GM18505 (cell line): Measurements from ENCODE around the gene MNT.

Experiments used
- ATAC-seq: cut with Tn5 transposase; IDR thresholded peaks from one replicate; pipeline ENCODE4 v1.9.1; 2021; ENCODE audit not compliant: unreplicated experiment
- POLR2A ChIP-seq: IDR thresholded peaks from 4 replicates; pipeline ENCODE4 v1.6.1; 2011; ENCODE audit warnings: borderline replicate concordance; ENCODE audit not compliant: insufficient read depth, insufficient read length; ENCODE audit errors: extremely low read depth

MNT gene

DNA sequence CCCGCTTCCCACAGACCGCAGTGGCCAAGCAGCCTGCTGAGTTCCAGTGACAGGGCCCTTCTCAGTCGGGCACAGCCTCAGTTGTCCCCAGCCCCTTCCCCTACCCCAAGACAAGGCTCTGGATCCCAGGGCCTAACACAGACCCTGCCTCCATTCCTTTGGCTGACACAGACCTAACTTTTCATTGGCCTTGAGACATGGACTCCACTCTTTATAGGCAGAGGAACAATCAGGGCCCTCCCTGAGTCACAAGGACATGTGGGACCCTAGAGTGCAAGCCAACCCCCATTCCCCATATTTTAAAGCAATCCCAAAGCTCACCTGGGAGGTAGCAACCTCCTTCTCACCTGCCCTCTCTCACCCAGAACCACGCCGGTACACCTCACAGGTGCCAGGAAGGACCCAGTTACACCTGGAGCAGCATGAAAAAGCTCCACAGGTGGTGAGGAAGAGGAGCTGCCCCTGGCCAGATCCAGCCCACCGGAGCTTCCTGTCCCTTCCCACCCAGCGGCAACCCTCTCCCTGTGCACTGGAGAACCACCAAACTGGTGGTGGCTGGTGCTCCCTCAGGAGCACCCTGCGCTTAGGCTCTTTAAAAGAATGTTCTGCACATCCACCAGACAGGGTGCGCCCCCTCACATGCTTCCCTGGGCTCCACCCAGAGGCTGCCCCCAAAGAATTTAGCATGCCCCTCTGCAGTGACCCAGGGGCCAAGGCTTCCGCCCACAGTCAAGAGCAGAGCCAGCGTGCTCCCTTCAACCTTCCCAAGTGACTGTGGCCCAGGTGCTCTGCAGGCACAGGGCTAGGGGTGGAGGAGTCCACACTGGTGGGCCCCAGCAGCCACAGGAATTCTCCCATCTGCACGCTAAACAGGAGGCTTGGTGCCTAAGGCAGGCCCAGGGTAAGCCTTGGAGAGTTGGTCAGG is 3.4 kb downstream of the MNT start:
- no peak for ATAC-seq
- no peak for TF ChIP-seq POLR2A

DNA sequence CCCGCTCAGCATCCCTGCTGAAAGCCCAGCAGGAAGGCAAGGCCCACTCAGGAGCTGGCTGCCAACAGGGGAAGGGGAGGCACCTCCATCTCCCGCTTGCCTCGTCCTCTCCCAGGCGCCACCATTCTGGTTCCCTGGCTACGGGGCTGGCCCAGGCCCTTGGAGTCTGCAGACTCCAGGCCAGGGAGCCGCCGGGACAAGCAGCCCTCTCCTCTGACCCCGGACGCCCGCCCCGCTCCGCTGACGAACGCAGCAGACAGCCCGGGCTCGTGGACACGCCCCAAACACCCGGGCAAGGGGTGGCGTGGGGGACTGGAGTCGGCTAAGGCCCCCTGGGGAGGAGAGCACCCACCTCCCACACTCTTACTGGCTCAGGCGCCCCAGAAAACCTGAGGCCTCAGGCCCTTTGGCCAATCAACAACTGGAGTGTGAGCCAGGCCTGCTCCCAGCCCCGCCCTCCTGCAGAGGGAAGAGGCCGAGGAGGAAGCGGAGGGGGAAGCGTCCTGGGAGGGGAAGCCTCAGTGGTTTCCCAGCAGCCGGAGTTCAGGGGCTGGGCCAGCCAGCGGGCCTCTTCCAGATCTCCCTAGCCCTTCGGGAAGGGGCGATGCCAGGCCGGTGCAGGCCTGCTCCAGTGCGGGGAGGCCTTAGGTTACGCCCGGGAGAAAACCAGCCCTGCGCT is 4.2 kb downstream of the MNT start:
- TF ChIP-seq POLR2A: peak; percentile 57
- no peak for ATAC-seq

DNA sequence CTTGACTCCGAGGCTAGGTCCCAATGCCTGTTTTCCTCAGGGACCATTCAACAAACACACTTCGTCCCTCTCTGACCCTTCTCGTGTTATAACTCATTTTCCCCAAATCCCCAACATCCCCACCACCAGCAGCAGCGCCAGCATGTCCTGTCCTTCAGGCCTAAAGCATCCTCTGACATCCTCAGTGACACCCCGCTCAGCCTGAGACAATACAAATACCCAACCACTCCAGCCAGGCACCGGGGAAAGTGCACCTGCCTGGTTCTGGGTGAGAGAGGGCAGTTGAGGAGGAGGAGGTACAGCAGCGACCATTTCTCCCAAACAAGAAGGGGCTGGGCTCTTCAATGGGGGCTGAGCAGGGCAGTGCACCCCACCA is 4.7 kb downstream of the MNT start:
- no peak for ATAC-seq
- TF ChIP-seq POLR2A: no peak

DNA sequence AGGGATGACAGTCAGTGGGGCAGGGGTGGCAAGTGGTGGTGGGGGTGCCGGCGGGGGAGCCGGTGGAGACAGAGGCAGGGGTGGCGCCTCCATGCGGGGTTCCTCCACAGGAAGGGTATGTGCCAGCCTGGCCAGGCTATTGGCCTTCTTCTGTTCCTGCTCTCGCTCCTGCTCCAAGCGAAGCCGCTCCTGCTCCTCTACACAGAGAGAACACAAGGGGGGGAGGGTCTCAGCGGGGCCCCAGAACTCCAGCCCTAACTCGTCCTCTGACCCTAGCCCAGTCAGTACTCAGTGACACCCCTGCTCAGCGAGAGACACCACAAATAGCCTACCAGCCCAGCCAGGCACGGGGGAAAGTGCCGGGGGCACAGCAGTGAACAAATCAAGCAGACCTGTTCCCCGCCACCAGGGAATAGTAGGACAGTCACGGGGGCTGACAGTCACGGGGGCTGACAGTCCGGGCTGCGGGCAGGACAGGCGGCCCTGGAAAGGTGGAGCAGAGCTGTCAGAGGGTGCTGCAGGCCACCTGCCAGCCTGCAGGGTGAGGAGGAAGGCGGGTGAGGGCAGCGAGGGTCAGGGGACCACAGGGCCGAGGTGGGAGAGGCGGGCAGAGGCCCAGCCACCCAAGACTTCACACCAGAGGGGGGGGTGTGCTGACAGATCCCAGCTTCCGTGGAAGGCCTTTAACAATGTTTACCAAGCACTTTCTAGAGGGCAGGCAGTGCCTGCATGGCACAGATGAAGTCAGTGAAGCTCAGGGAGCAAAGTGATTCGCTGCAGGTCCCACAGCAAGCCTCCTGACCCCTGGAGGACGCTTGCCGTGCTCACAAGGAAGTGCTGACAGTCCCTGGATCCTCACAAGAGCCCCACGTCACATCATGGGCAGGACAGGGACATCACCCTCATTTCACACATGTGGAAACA is 5.3 kb downstream of the MNT start:
- no peak for ATAC-seq
- TF ChIP-seq POLR2A: no peak

DNA sequence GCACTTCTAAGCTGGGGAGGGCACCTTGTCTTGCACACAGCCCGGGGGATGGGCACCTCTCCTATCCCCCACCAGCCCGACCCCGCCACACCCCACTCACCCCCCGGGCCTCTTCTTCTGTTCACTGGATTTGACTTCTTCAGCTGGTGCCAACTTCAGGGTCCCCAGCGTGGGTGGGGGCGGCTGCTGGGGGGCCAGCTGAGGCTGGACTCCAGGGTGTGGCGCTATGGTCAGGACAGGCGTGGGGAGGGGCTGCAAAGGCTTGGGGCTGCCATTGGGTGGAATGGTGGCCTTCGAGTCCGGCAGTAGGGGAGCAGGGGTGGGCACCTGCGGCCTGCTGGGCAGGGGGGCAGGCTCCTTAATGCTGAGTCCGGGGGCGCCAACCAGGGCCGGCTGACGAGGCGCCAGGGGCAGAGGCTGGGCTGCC is 6.1 kb downstream of the MNT start:
- no peak for ATAC-seq
- TF ChIP-seq POLR2A: no peak

DNA sequence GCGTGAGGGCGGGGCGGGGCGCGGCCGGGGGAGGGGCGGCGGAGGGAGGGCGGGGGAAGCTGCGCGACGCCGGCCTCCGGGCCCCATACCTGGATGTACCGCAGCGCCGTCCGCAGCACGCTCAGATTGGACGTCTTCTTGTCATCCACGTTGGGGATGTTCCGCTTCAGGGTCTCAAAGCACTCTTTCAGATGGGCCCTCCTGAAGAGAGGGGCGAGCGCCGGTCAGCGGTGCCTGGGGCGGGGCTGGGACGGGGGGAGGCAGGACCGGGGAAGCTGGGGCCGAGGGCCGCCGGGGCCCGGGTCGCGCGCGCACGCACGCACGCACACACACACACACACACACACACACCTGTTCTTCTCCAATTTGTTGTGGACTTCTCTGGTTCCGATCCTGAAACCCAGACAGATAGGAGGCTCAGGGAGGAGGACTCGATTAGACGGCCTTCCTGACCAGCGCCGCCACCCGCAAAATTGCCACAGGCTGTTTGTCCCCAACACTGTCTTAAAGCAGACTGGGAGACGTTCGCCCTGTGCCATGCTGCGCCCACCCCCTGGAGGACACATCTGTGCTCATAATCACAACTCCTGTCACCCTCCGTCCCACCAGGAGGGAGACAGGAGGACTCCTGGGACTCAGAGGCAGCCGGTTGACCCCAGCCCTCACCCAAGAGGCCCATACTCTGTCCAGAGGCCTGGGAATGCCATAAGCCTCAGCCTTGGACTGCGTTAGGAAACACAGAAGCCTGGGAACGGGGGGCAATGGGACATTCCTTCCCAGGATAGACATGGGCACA is 6.7 kb downstream of the MNT start:
- TF ChIP-seq POLR2A: no peak
- no peak for ATAC-seq

DNA sequence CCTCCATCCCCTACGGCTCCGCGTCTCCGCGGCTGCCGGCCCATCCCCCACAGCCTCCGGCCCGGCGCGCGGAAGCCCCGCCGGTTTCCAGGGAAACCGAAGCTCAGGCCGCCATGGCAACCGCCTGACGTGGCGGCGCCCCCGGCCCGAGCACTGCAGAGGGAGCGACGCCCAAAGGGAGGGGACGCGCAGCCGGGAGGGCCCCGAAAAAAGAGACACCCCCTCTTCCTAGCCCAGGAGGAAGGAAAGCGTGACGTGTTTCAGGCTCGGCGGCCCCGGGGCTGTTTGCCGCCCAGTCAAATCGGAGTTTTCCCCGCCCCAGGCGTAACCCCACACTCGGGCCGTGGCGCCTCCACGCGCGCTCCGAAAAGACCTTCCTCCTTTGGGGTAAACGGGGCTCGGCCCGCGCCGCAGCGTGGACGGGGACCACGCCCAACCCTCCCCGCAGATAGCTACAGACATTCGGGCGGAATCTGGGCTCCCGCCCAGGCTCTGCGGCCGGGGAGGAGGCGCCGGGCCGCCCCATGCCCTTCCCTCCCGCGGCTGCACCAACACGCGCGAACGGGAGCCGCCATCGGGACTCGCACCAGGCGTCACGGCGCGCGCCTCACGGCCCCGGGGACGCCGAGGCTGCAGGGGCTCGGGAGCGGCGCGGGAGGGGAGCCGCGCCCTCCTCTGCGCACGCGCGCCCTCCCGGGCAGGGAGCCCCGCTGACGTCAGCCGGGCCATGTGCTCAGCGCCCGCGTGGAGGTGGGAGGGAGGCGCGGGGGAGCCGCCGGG is 7.5 kb downstream of the MNT start:
- no peak for TF ChIP-seq POLR2A
- peak; percentile 43 for ATAC-seq

DNA sequence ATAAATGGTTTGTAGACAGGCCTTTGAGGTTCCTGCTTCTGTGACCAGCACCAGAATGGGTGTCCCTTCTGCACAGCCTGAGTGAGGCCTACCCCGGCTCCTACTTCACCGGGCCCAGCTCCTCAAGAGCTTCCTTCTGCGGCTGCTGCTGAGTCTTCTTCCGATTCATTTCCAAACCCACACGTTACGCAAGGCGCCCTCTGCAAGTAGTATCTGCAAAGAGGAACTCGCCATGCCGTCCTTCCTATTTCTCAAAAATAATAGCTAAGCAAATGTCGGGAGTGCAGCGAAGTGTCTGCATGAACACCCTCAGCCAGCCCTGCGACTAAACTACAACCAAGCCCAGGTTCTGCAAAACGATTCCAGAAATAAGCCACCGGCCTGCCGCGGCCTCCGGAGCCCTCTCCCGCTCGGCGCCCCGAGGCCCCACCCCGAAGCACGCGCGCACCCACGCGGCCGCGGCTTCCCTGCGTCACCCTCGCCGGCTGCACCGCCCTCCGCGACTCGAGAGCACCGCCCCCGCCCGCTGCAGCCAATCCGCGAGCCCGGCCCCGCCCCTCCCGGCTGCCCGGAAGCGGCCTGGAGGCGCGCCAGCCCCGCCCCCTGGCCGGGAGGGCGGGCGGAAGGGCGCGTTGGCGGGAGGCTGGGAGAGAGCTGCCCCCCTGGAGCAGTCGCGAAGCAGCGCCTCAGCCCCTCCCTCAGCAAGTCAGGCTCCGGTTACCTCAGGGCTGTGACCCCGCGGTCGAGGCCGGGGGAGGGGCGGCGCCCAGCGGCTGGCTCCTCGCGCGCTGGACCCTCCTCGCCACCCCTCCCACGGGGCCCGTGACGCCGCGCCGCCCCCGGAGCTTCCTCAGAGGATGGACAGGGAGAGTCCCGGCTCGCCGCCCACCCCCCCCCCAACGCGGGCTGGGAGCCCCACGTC is 8.3 kb downstream of the MNT start:
- peak; percentile 49 for ATAC-seq
- TF ChIP-seq POLR2A: peak; percentile 67

DNA sequence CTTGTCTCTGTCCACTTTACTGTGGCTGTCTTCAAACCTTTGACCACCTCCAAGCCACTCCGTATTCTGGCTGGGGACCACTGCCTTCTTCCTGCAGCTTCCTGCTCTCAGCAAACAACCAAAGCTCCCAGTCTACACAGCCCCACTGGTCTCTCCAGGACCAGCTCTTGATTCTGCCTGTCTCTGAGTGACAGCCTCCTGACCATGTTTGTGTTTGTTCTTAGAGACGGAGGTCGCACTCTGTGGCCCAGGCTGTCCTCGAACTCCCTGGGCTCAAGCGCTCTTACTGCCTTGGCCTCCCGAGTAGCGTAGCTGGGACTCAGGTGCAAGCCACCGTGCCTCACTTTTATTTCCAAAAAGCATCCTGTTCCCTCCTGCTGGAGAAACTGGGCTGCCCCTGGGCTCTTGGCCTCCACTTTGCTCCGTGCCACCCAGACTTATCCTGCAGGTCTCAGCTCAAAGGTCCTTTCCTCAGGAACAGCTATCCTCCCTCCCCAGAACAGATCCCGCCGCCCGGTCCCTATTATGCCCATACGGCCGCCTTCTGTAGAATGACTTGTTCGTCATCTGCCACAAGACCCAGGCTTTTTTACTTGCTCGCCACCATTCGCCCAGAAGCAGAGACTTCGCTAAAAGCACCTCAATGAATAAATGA is 9.1 kb downstream of the MNT start:
- TF ChIP-seq POLR2A: no peak
- ATAC-seq: no peak

DNA sequence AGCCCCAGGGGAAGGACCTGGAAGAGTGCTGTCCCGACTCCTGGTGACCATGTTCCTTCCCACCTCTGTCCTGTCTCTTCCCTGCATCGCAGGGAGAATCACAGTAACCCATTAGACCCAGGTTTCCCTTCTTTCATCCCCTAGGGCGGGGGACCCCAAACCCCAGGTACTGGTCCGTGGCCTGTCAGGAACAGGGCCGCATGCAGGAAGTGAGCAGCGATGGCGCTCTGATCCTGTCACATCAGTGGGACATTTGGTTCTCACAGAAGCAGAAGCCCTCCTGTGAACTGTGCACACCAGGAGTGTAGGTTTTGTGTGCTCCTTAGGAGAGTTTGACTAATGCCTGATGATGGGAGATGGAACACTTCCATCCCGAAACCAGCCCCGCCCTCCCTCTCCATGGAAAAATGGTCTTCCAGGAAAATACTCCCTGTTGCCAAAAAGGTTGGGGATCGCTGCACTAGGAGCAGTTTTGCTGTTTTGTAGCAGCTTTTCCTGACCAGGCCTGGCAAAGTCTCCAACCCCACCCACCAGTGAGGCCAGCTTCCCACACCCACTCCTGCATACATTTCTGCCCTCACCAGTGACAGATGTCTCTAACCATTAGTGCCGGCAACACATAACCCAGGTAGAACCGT is 10.5 kb downstream of the MNT start:
- no peak for TF ChIP-seq POLR2A
- no peak for ATAC-seq
